ENCODE data around the gene SYNPO2. TPM values are rescaled to one million over a fixed set of nuclear protein-coding genes. Genes with fewer than 3 reads are reported as not detected.
"Not testable (repeated sequence)": the region's sequence is repeated elsewhere in the genome, so short reads cannot be mapped to it uniquely, and the experiment has no call there.

SYNPO2 gene
- total RNA-seq, 1 experiment from 2014 or later, result 9.2 TPM

DNA sequence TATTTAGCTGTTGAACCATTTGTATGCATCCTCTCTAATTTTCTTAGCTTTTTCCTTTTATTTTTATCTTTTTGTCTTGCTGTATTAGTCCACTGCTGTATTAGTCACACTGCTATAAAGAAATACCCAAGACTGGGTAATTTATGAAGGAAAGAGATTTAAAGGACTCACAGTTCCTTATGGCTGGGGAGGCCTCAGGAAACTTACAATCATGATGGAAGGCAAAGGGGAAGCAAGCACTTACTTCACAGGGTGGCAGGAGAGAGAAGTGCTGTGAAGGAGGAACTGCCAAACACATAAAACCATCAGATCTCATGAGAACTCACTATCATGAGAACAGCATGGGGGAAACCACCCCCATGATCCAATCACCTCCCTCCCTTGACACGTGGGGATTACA, 114.3 kb downstream of the SYNPO2 start:
- not testable (repeated sequence) for H3K4me3 ChIP-seq; H3K36me3 ChIP-seq; H3K4me1 ChIP-seq; H3K27me3 ChIP-seq; H3K27ac ChIP-seq; DNase-seq; H3K9me3 ChIP-seq (replicated peaks)

DNA sequence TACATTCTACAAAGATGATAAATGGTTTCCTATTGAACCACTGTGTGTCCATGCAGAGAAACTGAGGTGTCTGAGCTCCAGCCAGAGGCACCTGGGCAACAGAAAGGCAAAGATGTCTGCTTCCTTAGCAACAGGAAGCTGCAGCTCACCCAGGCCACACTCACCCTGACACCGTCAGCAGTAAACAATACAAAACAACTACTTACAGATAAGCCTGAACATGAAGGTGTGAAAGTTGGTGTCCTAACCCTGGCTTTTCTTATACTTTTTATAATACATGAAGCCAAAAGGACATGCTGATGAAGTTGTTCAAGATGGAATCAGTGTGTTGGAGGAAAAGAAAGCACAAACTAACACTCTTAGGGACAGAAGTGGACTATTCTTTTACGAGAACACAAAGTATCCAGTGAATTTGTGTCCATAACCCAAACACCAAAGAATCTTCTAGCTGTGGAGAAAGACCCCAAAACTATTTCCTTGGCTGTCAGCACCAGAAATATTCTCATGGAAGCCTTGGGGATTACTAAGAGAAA, 117.3 kb downstream of the SYNPO2 start:
- Histone ChIP-seq H3K27me3 (no peaks in the 10 kb centered on the region), H3K4me1 (peaks cover 2% of the 10 kb centered on the region), H3K4me3 (no peak overlapping the region), H3K9me3 (replicated peaks) (no peaks in the 10 kb centered on the region), H3K36me3 (no peaks in the 10 kb centered on the region), H3K27ac (no peak overlapping the region)
- no peak for DNase-seq

- Histone ChIP-seq H3K4me1 (peaks cover 9% of the 10 kb centered on the region), H3K36me3 (no peaks in the 10 kb centered on the region), H3K27ac (no peak overlapping the region), H3K4me3 (no peak overlapping the region), H3K9me3 (replicated peaks) (no peaks in the 10 kb centered on the region), H3K27me3 (no peaks in the 10 kb centered on the region)
- DNase-seq, result no peak
Measured at GRCh38 chr4:119008761-119009160, 120.1 kb downstream of the SYNPO2 start.

DNA sequence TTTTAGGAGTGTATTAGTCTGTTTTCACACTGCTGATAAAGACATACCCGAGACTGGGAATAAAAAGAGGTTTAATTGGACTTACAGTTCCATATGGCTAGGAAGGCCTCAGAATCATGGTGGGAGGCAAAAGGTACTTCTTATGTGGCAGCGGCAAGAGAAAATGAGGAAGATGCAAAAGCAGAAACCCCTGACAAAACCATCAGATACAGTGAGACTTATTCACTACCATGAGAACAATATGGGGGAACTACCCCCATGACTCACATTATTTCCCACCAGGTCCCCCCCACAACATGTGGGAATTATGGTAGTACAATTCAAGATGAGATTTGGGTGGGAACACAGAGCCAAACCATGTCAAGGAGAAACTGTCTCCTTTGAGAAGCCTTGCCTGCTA, 121.6 kb downstream of the SYNPO2 start:
- not testable (repeated sequence) for H3K36me3 ChIP-seq

DNA sequence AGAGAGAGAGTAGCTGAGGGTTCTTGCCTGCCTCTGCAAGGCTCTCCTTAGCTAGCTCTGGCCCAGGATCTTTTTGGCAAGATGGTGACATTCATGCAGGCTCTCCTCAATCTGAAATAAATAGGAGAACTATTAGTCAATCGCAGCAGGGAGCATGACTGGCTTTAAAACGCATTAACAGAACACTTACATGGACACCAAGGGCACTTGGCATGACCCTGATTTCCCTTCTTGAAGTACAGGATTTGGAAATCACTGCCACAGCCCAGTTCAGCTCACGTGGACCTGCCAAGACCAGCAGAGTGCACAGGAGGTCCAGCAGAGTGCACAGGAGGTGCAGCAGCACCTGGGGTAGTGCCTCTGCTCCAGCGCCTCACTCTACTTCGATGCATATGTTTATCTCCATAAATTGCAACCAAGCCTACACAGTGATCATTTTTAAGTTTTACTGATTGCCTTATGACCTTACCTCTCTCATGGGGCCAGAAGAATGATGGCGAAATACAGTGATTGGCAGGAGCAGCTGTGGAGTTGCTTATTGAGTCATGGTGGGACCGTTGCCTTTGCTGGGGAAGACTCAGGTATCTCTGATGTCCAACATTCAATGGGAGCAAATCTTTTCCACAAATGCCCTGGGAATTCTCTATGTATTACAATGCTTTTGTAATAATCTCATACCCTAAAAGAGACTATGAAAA, 122.4 kb downstream of the SYNPO2 start:
- no peaks in the 10 kb centered on the region for H3K9me3 ChIP-seq (replicated peaks)
- no peak overlapping the region for H3K27ac ChIP-seq
- H3K36me3 ChIP-seq, result no peaks in the 10 kb centered on the region
- peak; percentile 84 to 93 for DNase-seq
- no peak overlapping the region for H3K4me3 ChIP-seq
- no peaks in the 10 kb centered on the region for H3K27me3 ChIP-seq
- peaks cover 9% of the 10 kb centered on the region for H3K4me1 ChIP-seq

More for the DNA sequence above, 121.6 kb downstream of the SYNPO2 start:
- H3K4me3 ChIP-seq; H3K4me1 ChIP-seq; H3K27ac ChIP-seq; DNase-seq; H3K27me3 ChIP-seq; H3K9me3 ChIP-seq (replicated peaks): not testable (repeated sequence)

GRCh38 chr4:119011607-119011988, 122.9 kb downstream of the SYNPO2 start:
- no peak overlapping the region for H3K27ac ChIP-seq
- H3K9me3 ChIP-seq (replicated peaks), result no peaks in the 10 kb centered on the region
- H3K4me1 ChIP-seq, result peaks cover 9% of the 10 kb centered on the region
- DNase-seq, result no peak
- H3K4me3 ChIP-seq, result no peak overlapping the region
- no peaks in the 10 kb centered on the region for H3K27me3 ChIP-seq
- H3K36me3 ChIP-seq, result no peaks in the 10 kb centered on the region

DNA sequence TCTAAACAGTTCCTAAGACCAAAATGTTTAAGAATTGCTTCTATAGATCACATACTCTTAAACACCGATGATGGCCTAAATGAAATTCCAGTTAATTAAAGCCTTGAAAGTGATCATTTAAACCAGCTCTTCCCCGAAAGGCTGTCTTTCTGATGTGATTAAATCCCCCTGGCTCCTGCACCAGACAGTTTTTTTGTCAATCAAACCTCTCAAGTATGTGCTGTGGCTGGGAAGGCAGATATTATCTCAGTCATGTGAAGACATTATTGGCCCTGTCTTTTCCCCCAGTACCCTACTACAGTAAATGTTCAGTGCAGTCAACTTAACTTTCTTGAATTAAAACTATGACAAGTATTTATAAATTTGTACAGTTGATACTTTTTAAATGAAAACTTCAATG, 126.0 kb downstream of the SYNPO2 start:
- Histone ChIP-seq H3K36me3 (no peaks in the 10 kb centered on the region), H3K4me3 (no peak overlapping the region), H3K9me3 (replicated peaks) (no peaks in the 10 kb centered on the region), H3K27me3 (no peaks in the 10 kb centered on the region), H3K4me1 (peaks cover 9% of the 10 kb centered on the region), H3K27ac (no peak overlapping the region)
- DNase-seq, result no peak

- Histone ChIP-seq H3K36me3 (no peaks in the 10 kb centered on the region), H3K27ac (no peak overlapping the region), H3K9me3 (replicated peaks) (no peaks in the 10 kb centered on the region), H3K4me1 (peaks cover under 1% of the 10 kb centered on the region; the same call in 1 of the 2 replicates), H3K4me3 (no peak overlapping the region), H3K27me3 (no peaks in the 10 kb centered on the region)
- no peak for DNase-seq
Measured at GRCh38 chr4:119016636-119017035, 128.0 kb downstream of the SYNPO2 start.

DNA sequence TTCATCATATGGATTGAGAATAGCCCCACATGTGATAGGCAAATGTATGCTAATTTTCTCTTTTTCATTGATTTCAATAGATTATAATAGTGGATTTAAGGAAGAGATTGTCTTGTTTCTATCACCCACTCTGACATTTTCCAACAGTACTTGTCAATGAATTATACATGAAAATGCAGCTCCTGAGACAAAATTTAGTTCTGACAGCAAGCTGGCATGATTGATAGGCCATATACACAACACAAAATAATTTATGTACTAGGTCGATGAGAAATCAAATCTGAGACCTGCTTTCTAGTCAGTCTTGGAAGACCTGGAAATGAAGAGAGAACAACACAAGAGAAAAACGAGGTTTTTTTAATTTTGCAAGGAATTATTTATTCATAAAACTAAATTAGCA, 129.0 kb downstream of the SYNPO2 start:
- Histone ChIP-seq H3K4me3 (no peak overlapping the region), H3K9me3 (replicated peaks) (no peaks in the 10 kb centered on the region), H3K27me3 (no peaks in the 10 kb centered on the region), H3K27ac (no peak overlapping the region), H3K4me1 (no peaks in the 10 kb centered on the region), H3K36me3 (no peaks in the 10 kb centered on the region)
- DNase-seq, result no peak

GRCh38 chr4:119020158-119020557, 131.5 kb downstream of the SYNPO2 start:
- H3K9me3 ChIP-seq (replicated peaks), result no peaks in the 10 kb centered on the region
- DNase-seq, result no peak
- no peak overlapping the region for H3K27ac ChIP-seq
- H3K4me3 ChIP-seq, result no peak overlapping the region
- no peaks in the 10 kb centered on the region for H3K36me3 ChIP-seq
- H3K27me3 ChIP-seq, result no peaks in the 10 kb centered on the region
- no peaks in the 10 kb centered on the region for H3K4me1 ChIP-seq

- H3K27ac ChIP-seq; H3K36me3 ChIP-seq; H3K27me3 ChIP-seq; DNase-seq; H3K4me3 ChIP-seq; H3K9me3 ChIP-seq (replicated peaks): not testable (repeated sequence)
- H3K4me1 ChIP-seq, result peaks cover 11% of the 10 kb centered on the region; the same call in 1 of the 2 replicates
Measured at GRCh38 chr4:119022520-119022919, 133.9 kb downstream of the SYNPO2 start.

DNA sequence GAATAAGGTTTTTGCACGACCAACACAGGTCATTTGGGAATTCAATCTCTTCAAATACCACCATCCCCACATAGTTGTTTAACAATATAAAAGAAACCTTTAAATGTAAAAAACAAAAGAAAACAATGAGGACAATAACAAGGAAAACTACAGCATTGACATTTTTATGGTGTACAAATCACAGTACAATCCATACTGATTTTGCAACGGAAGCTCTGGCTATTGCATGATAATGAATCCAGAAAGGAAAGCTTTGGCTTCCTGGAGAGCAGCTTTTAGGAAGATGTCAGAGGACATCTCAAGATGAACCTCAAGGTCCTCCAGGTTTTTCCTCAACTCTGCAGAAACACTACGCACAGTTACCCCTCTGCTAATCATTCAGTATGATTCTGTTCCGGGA, 135.4 kb downstream of the SYNPO2 start:
- H3K36me3 ChIP-seq, result no peaks in the 10 kb centered on the region
- no peak overlapping the region for H3K27ac ChIP-seq
- DNase-seq, result no peak

GRCh38 chr4:119025420-119025819, 136.8 kb downstream of the SYNPO2 start:
- Histone ChIP-seq H3K27ac (no peak overlapping the region), H3K4me3 (peak overlapping the region; percentile 57), H3K36me3 (peaks cover 5% of the 10 kb centered on the region), H3K9me3 (replicated peaks) (no peaks in the 10 kb centered on the region), H3K27me3 (no peaks in the 10 kb centered on the region), H3K4me1 (peaks cover 11% of the 10 kb centered on the region; the same call in 1 of the 2 replicates)
- no peak for DNase-seq

More for the DNA sequence above, 135.4 kb downstream of the SYNPO2 start:
- H3K4me1 ChIP-seq, result peaks cover 11% of the 10 kb centered on the region; the same call in 1 of the 2 replicates
- H3K27me3 ChIP-seq, result no peaks in the 10 kb centered on the region
- H3K4me3 ChIP-seq, result no peak overlapping the region
- no peaks in the 10 kb centered on the region for H3K9me3 ChIP-seq (replicated peaks)

DNA sequence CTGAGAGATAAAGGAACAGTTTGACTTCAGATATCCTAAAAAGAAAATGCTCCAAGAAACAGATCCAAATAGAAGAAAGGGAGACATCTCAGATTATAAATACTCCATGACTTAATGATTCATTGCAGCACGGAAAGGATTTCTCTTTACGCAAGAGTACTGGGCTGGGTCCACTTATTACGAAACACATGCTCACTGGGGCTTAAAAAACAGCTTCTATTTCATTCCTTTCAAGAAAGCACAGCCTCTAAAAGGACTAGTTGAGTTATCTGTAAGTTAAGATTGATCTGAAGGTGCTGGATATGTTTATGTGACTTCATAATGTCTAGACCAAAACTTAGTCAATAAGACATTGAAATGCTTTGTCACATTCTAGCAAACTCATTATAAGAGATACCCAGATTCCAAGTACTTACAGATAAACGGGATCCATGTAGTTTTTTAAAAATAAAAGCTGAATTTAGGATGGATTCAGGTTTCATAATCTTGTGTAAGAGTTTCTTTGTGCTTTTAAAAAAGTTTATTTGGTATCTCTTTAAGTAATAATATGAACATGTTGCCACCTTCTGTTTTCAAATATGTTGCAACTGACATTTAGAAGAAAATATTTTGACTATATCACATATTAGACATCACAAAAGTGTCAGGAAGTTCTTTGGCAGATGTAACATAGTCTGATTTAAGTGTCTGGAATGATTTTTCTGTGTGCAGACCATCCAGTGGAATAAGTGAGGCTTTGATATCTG, 137.4 kb downstream of the SYNPO2 start:
- no peaks in the 10 kb centered on the region for H3K9me3 ChIP-seq (replicated peaks)
- no peak for DNase-seq
- no peak overlapping the region for H3K27ac ChIP-seq
- peaks cover 11% of the 10 kb centered on the region; the same call in 1 of the 2 replicates for H3K4me1 ChIP-seq
- H3K36me3 ChIP-seq, result peaks cover 9% of the 10 kb centered on the region
- peak overlapping the region; percentile 57 for H3K4me3 ChIP-seq
- no peaks in the 10 kb centered on the region for H3K27me3 ChIP-seq

GRCh38 chr4:119026662-119027444, 138.2 kb downstream of the SYNPO2 start:
- peak overlapping the region; percentile 35; the same call in 1 of the 2 replicates for H3K27ac ChIP-seq
- H3K9me3 ChIP-seq (replicated peaks), result no peaks in the 10 kb centered on the region
- no peaks in the 10 kb centered on the region for H3K27me3 ChIP-seq
- peak overlapping the region; percentile 57 for H3K4me3 ChIP-seq
- peaks cover 11% of the 10 kb centered on the region; the same call in 1 of the 2 replicates for H3K4me1 ChIP-seq
- peak; percentile 67 to 79 for DNase-seq
- H3K36me3 ChIP-seq, result peaks cover 12% of the 10 kb centered on the region
